Activated naive CD8-positive, alpha-beta T cell treated with anti-CD3 and anti-CD28 coated beads, Interleukin-2, amount 10 ng/mL, durations not matched to agents 7 days and 5 days (primary cell): ENCODE results near the gene SLC4A2. TPM values are rescaled to one million over a fixed set of nuclear protein-coding genes. Genes with fewer than 3 reads are reported as not detected.

ENCODE experiments used
- ATAC-seq: fragments of 150-1000 bp; cut with Tn5 transposase; one replicate; pipeline ENCODE4 v1.10.0; 2021; ENCODE audit warnings: low read depth, moderate library complexity
- POLR2A ChIA-PET: fragments of 350-600 bp; sonication (Branson Sonifier 250); formaldehyde crosslinking; loops from one replicate; lab custom pipeline; 2021; ENCODE audit warnings: antibody characterized with exemption; lab: Charles Lee
- DNase-seq: peaks from one replicate; pipeline ENCODE4 v3.0.0; 2021
- H3K27ac Mint-ChIP-seq: one replicate; pipeline ENCODE4 v1.8.0; 2022; ENCODE audit warnings: mild to moderate bottlenecking, mixed read lengths
- H3K27me3 Mint-ChIP-seq: one replicate; pipeline ENCODE4 v1.8.0; 2022; ENCODE audit warnings: mild to moderate bottlenecking, moderate library complexity, mixed read lengths
- H3K36me3 Mint-ChIP-seq: one replicate; pipeline ENCODE4 v1.8.0; 2021; ENCODE audit warnings: mild to moderate bottlenecking, mixed read lengths
- H3K4me1 Mint-ChIP-seq: one replicate; pipeline ENCODE4 v1.8.0; 2021; ENCODE audit warnings: mixed read lengths
- H3K4me3 Mint-ChIP-seq: one replicate; pipeline ENCODE4 v1.8.0; 2022; ENCODE audit warnings: mild to moderate bottlenecking, moderate library complexity, mixed read lengths
- H3K9me3 Mint-ChIP-seq: one replicate; pipeline ENCODE4 v1.8.0; 2021; ENCODE audit warnings: mixed read lengths
- total RNA-seq, 2 experiments: library from RNA; stranded (reverse); gene quantifications; one replicate each; pipeline ENCODE4 v1.2.3, GENCODE V29; 2021

Gene SLC4A2
- total RNA-seq, 2 experiments from 2014 or later: 86.8 to 89.9 TPM

- POLR2A ChIA-PET: interaction anchor here (0.6 to 1.7 kb wide), 16 partner anchors 10 to 273 kb away, joined by 3 to 26 read pairs (median 5); partner anchors contain the start of genes ABCF2, FASTK, SLC4A2 and TMUB1
- Mint-ChIP-seq H3K27me3 (no peaks in the 10 kb centered on the region), H3K4me1 (peaks cover 15% of the 10 kb centered on the region), H3K36me3 (peaks cover 2% of the 10 kb centered on the region), H3K9me3 (no peaks in the 10 kb centered on the region), H3K27ac (peak within 1 kb of the TSS; percentile 92), H3K4me3 (peak within 1 kb of the TSS; percentile 86)
- DNase-seq: peak; percentile 94
- ATAC-seq: peak; percentile 97
Observed at GRCh38 chr7:151028131-151028947, 31.1 kb upstream of the SLC4A2 start, which contains the start of gene ABCB8. ABCB8 (plus strand) TSS chr7:151028450; CDS start chr7:151028516, 66 bp downstream.

GRCh38 chr7:151028948-151029501 is 30.4 kb upstream of the SLC4A2 start:
- ATAC-seq (no peak), DNase-seq (no peak)
- H3K36me3 Mint-ChIP-seq: peaks cover 2% of the 10 kb centered on the region
- POLR2A ChIA-PET: interaction anchor here (0.7 to 1.7 kb wide), 13 partner anchors 9 to 198 kb away, joined by 3 to 26 read pairs (median 6); partner anchors contain the start of genes ABCF2, FASTK, SLC4A2 and TMUB1
- no peaks in the 10 kb centered on the region for H3K9me3 Mint-ChIP-seq
- no peaks in the 10 kb centered on the region for H3K27me3 Mint-ChIP-seq
- peaks cover 15% of the 10 kb centered on the region for H3K4me1 Mint-ChIP-seq
- H3K4me3 Mint-ChIP-seq: peak overlapping the region; percentile 86
- peak overlapping the region; percentile 92 for H3K27ac Mint-ChIP-seq

- H3K4me3 Mint-ChIP-seq: no peak overlapping the region
- ATAC-seq: no peak
Observed at GRCh38 chr7:151031011-151031410, 28.4 kb upstream of the SLC4A2 start.

GRCh38 chr7:151032936-151033863 is 26.2 kb upstream of the SLC4A2 start:
- DNase-seq: no peak
- no peak for ATAC-seq
- Mint-ChIP-seq H3K27me3 (no peaks in the 10 kb centered on the region), H3K27ac (no peak overlapping the region), H3K9me3 (no peaks in the 10 kb centered on the region), H3K36me3 (peaks cover 2% of the 10 kb centered on the region), H3K4me1 (peaks cover 8% of the 10 kb centered on the region), H3K4me3 (no peak overlapping the region)
- POLR2A ChIA-PET: interaction anchor here (0.9 kb wide), 1 partner anchor 13 kb away, joined by 3 read pairs; no protein-coding TSS in a partner anchor

More at GRCh38 chr7:151031011-151031410, 28.4 kb upstream of the SLC4A2 start:
- Mint-ChIP-seq H3K36me3 (peaks cover 2% of the 10 kb centered on the region), H3K4me1 (peaks cover 15% of the 10 kb centered on the region), H3K27me3 (no peaks in the 10 kb centered on the region), H3K9me3 (no peaks in the 10 kb centered on the region), H3K27ac (no peak overlapping the region)
- POLR2A ChIA-PET: no interaction called here
- DNase-seq: no peak

GRCh38 chr7:151033864-151034249 is 25.5 kb upstream of the SLC4A2 start:
- no peak overlapping the region for H3K4me3 Mint-ChIP-seq
- no peak overlapping the region for H3K27ac Mint-ChIP-seq
- H3K9me3 Mint-ChIP-seq: no peaks in the 10 kb centered on the region
- DNase-seq: no peak
- no peak for ATAC-seq
- no peaks in the 10 kb centered on the region for H3K27me3 Mint-ChIP-seq
- no peaks in the 10 kb centered on the region for H3K36me3 Mint-ChIP-seq
- POLR2A ChIA-PET: interaction anchor here (0.9 kb wide), 1 partner anchor 12 kb away, joined by 3 read pairs; no protein-coding TSS in a partner anchor
- peaks cover 5% of the 10 kb centered on the region for H3K4me1 Mint-ChIP-seq

- DNase-seq (no peak), ATAC-seq (no peak)
- Mint-ChIP-seq H3K4me1 (peaks cover 6% of the 10 kb centered on the region), H3K27me3 (no peaks in the 10 kb centered on the region), H3K9me3 (no peaks in the 10 kb centered on the region), H3K27ac (no peak overlapping the region), H3K4me3 (no peak overlapping the region), H3K36me3 (peaks cover 2% of the 10 kb centered on the region)
- POLR2A ChIA-PET: interaction anchor here (0.9 kb wide), 1 partner anchor 12 kb away, joined by 3 read pairs; no protein-coding TSS in a partner anchor
Observed at GRCh38 chr7:151034312-151035025, 24.9 kb upstream of the SLC4A2 start.

- H3K4me1 Mint-ChIP-seq: peaks cover 4% of the 10 kb centered on the region
Observed at GRCh38 chr7:151035026-151035717, 24.2 kb upstream of the SLC4A2 start.

GRCh38 chr7:151035902-151036301 is 23.5 kb upstream of the SLC4A2 start:
- Mint-ChIP-seq H3K4me3 (no peak overlapping the region), H3K36me3 (peaks cover 2% of the 10 kb centered on the region), H3K4me1 (peaks cover 4% of the 10 kb centered on the region), H3K9me3 (no peaks in the 10 kb centered on the region), H3K27me3 (no peaks in the 10 kb centered on the region), H3K27ac (no peak overlapping the region)
- no peak for DNase-seq
- POLR2A ChIA-PET: no interaction called here
- no peak for ATAC-seq

More at GRCh38 chr7:151035026-151035717, 24.2 kb upstream of the SLC4A2 start:
- no peak for DNase-seq
- H3K27me3 Mint-ChIP-seq: no peaks in the 10 kb centered on the region
- no peak overlapping the region for H3K27ac Mint-ChIP-seq
- H3K4me3 Mint-ChIP-seq: no peak overlapping the region
- H3K9me3 Mint-ChIP-seq: no peaks in the 10 kb centered on the region
- POLR2A ChIA-PET: no interaction called here
- ATAC-seq: no peak
- peaks cover 2% of the 10 kb centered on the region for H3K36me3 Mint-ChIP-seq

- DNase-seq (no peak), ATAC-seq (peak; percentile 52)
- peaks cover 4% of the 10 kb centered on the region for H3K4me1 Mint-ChIP-seq
- H3K4me3 Mint-ChIP-seq: no peak overlapping the region
- H3K36me3 Mint-ChIP-seq: peaks cover 2% of the 10 kb centered on the region
- POLR2A ChIA-PET: interaction anchor here (1.0 to 3.1 kb wide), 2 partner anchors 11 to 12 kb away, joined by 3 to 11 read pairs; partner anchors contain the start of gene ABCB8
- peak overlapping the region; percentile 58 for H3K27ac Mint-ChIP-seq
- H3K27me3 Mint-ChIP-seq: no peaks in the 10 kb centered on the region
- no peaks in the 10 kb centered on the region for H3K9me3 Mint-ChIP-seq
Observed at GRCh38 chr7:151038951-151039849, 20.2 kb upstream of the SLC4A2 start.

GRCh38 chr7:151039850-151040548 is 19.4 kb upstream of the SLC4A2 start:
- Mint-ChIP-seq H3K9me3 (no peaks in the 10 kb centered on the region), H3K4me3 (no peak overlapping the region), H3K27ac (no peak overlapping the region), H3K27me3 (no peaks in the 10 kb centered on the region), H3K4me1 (peaks cover 4% of the 10 kb centered on the region), H3K36me3 (peaks cover 2% of the 10 kb centered on the region)
- POLR2A ChIA-PET: interaction anchor here (0.6 to 1.0 kb wide), 2 partner anchors 11 to 48 kb away, joined by 3 read pairs; no protein-coding TSS in a partner anchor
- ATAC-seq (no peak), DNase-seq (no peak)
